ENCODE data around the gene HDAC1. TPM values are rescaled to one million over a fixed set of nuclear protein-coding genes. Genes with fewer than 3 reads are reported as not detected.

Gene HDAC1
- polyA plus RNA-seq, 1 experiment = 185 TPM

DNA sequence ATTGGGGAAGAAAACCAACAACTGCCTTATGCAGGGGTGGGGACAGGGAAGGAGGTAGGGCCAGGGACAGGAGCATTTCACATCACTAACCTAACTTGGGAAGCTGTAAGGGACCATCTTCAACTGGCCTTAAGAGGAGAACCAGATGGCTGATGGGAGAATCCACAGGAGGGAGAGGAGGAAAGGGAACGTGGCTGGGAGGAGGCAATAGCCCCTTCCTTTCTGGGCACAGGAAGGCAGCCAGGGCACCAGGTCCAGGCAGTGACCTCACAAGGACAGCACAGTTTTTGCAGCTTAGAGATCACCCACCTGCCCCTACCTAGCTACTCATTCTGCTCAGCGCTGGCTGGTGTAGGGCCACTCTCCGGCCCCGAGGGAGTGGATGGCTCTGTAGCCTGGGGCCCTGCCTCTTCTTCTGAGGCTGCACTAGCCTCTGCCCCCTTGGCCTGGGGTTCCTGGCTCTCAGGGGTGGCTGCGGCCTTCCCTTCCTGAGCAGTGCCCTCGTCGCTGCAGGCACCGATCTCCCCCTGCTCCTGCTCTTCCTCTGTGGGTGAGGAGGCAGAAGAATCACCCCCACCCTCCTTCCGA, 42.5 kb downstream of the HDAC1 start:
- ChIA-PET POLR2A (interaction anchor here (0.5 kb wide), 1 partner anchor 44 kb away, joined by 3 read pairs; no protein-coding TSS in a partner anchor), CTCF (interaction anchor here (0.5 to 2.1 kb wide), 3 partner anchors 17 to 314 kb away, joined by 3 to 5 read pairs (median 4); no protein-coding TSS in a partner anchor)
- TF ChIP-seq CTCF (IDR thresholded peaks at IDR 0.05; ENCODE audit: insufficient read depth, low read depth, low read length) = no peak
- no peak for DNase-seq (ENCODE audit: low read depth)
- Histone ChIP-seq H3K36me3 (ENCODE audit: control insufficient read depth, insufficient read depth, low read length) (peaks cover 16% of the 10 kb centered on the region), H3K27me3 (ENCODE audit: control insufficient read depth, insufficient read depth, low read length) (no peaks in the 10 kb centered on the region), H3K4me3 (ENCODE audit: low read depth, low read length) (peak overlapping the region; percentile 61)

DNA sequence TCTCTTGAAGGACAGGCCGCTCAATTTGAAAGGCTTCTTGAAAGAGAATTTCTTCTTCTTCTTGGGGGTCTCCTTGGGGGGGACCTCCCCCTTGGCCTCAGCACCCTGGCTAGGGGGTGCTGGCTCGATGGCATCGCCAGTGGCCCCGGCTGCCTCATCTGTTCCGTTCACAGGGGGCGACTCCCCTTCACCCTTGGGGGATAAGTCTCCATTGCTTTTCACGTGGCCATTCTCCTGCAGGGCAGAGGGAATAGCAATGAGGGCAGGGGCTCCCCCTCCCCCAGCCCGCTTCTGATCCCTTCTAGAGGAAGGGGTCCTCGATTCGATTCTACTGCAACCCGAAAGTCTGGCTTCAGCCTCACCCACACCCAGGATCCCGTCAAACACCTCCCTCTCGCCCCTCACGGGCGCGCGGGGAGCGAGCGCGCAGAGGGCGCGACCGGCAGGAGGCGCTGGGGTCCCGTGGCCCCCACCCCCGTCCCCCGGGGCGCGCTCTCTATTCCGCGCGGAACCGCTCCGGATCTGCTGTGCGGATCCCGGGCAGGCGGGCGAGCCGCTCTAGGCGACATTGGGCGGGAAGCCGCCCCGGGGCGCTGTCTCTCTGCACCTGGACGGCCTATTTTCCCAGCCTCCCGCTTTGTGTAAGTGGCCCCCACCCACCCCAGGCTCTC, 43.1 kb downstream of the HDAC1 start:
- CTCF ChIA-PET = interaction anchor here (0.6 to 2.2 kb wide), 8 partner anchors 19 to 184 kb away, joined by 3 to 8 read pairs (median 6); partner anchors contain the start of gene IQCC
- Histone ChIP-seq H3K4me3 (ENCODE audit: low read depth, low read length) (peak overlapping the region; percentile 61), H3K36me3 (ENCODE audit: control insufficient read depth, insufficient read depth, low read length) (peaks cover 14% of the 10 kb centered on the region), H3K27me3 (ENCODE audit: control insufficient read depth, insufficient read depth, low read length) (no peaks in the 10 kb centered on the region)
- POLR2A ChIA-PET = interaction anchor here (1.2 kb wide), 2 partner anchors 16 to 119 kb away, joined by 10 to 17 read pairs; no protein-coding TSS in a partner anchor
- peak; percentile 63 for TF ChIP-seq CTCF (IDR thresholded peaks at IDR 0.05; ENCODE audit: insufficient read depth, low read depth, low read length)
- no peak for DNase-seq (ENCODE audit: low read depth)

GRCh38 chr1:32335535-32335789, 43.6 kb downstream of the HDAC1 start:
- Histone ChIP-seq H3K27me3 (ENCODE audit: control insufficient read depth, insufficient read depth, low read length) (no peaks in the 10 kb centered on the region), H3K4me3 (ENCODE audit: low read depth, low read length) (peak overlapping the region; percentile 61), H3K36me3 (ENCODE audit: control insufficient read depth, insufficient read depth, low read length) (peaks cover 12% of the 10 kb centered on the region)
- CTCF ChIA-PET = interaction anchor here (0.6 to 2.2 kb wide), 9 partner anchors 18 to 185 kb away, joined by 3 to 8 read pairs (median 5); partner anchors contain the start of gene IQCC
- no peak for DNase-seq (ENCODE audit: low read depth)
- POLR2A ChIA-PET = interaction anchor here (0.6 to 1.2 kb wide), 4 partner anchors 16 to 464 kb away, joined by 3 to 17 read pairs (median 7); no protein-coding TSS in a partner anchor
- TF ChIP-seq CTCF (IDR thresholded peaks at IDR 0.05; ENCODE audit: insufficient read depth, low read depth, low read length) = no peak

DNA sequence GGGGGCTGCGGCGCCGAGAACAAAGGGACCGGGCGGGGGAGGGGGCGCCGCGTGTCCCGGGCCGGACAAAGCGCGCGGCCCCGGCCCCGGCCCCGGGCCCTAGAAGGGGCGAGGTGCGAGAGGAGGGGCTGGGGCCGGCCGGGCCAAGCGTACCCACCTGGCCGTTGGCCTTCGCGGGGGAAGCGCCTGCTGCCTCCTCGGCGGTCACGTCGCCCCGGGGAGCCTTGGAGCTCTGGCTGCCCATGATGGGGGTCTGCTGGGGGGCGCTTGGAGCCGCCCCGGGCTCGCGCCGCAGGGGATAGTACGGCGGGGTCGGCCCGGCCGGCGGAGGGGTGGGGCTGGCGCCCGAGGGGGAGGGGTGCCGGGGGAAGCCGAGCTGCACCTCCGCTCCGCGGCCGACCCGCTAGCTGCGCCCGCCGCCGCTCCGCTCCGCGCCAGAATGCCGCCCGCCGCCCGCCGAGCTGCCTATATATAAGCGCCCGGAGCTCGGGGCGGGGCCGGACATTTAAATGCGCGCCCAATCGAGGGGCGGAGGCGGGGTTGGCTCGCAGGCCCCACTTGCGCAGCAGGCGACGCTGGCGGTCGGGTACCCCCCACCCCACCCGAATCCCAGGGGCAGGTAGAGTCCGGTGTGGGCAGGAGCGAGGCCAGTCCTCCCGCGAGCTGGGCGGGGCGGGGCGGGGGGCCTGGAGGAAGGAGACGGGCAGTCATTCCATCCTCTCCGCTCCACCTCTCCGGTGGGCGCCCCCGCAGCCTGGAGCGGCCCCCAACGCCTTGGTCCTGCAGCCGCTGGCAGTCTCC, 44.1 kb downstream of the HDAC1 start, which contains the start of gene MARCKSL1:
MARCKSL1 (minus strand) TSS at position 444 of the 801 bp plus-strand sequence; CDS start at position 244, 200 bp downstream.
- no peak for TF ChIP-seq CTCF (IDR thresholded peaks at IDR 0.05; ENCODE audit: insufficient read depth, low read depth, low read length)
- ChIA-PET POLR2A (interaction anchor here (0.6 to 1.2 kb wide), 6 partner anchors 15 to 463 kb away, joined by 3 to 17 read pairs (median 4); no protein-coding TSS in a partner anchor), CTCF (interaction anchor here (0.6 to 2.2 kb wide), 11 partner anchors 10 to 185 kb away, joined by 3 to 8 read pairs (median 4); partner anchors contain the start of gene IQCC)
- Histone ChIP-seq H3K4me3 (ENCODE audit: low read depth, low read length) (peak within 1 kb of the TSS; percentile 61), H3K27me3 (ENCODE audit: control insufficient read depth, insufficient read depth, low read length) (no peaks in the 10 kb centered on the region), H3K36me3 (ENCODE audit: control insufficient read depth, insufficient read depth, low read length) (peaks cover 11% of the 10 kb centered on the region)
- no peak for DNase-seq (ENCODE audit: low read depth)
